H9 (cell line): Measurements from ENCODE around the gene SLAMF1. TPM values are rescaled to one million over a fixed set of nuclear protein-coding genes. Genes with fewer than 3 reads are reported as not detected.

Source experiments
- DNase-seq: peaks from one replicate; pipeline ENCODE4 v3.0.0-alpha.2; 2017
- H2AFZ ChIP-seq: one replicate; pipeline ENCODE4 v1.6.1; 2013; ENCODE audit warnings: mild to moderate bottlenecking, low read length, control low read depth, moderate library complexity
- H2AK5ac ChIP-seq: 2 replicates; pipeline ENCODE4 v1.6.1; 2013; ENCODE audit warnings: low read length, control low read depth, mixed read lengths; ENCODE audit not compliant: insufficient read length
- H2BK120ac ChIP-seq: one replicate; pipeline ENCODE4 v1.6.1; 2013; ENCODE audit warnings: low read depth, mild to moderate bottlenecking, low read length, control low read depth, inconsistent platforms; ENCODE audit not compliant: poor library complexity, severe bottlenecking
- H2BK12ac ChIP-seq: 2 replicates; pipeline ENCODE4 v1.6.1; 2013; ENCODE audit warnings: low read length, control low read depth, mixed read lengths, low read depth; ENCODE audit not compliant: insufficient read length
- H2BK15ac ChIP-seq: 2 replicates; pipeline ENCODE4 v1.6.1; 2013; ENCODE audit warnings: low read depth, low read length, control low read depth
- H2BK20ac ChIP-seq: one replicate; pipeline ENCODE4 v1.6.1; 2013; ENCODE audit warnings: low read depth, mild to moderate bottlenecking, low read length, control low read depth, inconsistent platforms; ENCODE audit not compliant: poor library complexity, severe bottlenecking
- H2BK5ac ChIP-seq: 2 replicates; pipeline ENCODE4 v1.6.1; 2013; ENCODE audit warnings: low read length, control low read depth, mixed read lengths; ENCODE audit not compliant: insufficient read length
- H3K14ac ChIP-seq: 2 replicates; pipeline ENCODE4 v1.6.1; 2013; ENCODE audit warnings: low read length, control low read depth; ENCODE audit not compliant: insufficient read depth
- H3K18ac ChIP-seq: 2 replicates; pipeline ENCODE4 v1.6.1; 2013; ENCODE audit warnings: low read depth, mild to moderate bottlenecking, mixed read lengths, low read length, control low read depth; ENCODE audit not compliant: insufficient read length
- H3K23ac ChIP-seq: 2 replicates; pipeline ENCODE4 v1.6.1; 2013; ENCODE audit warnings: low read length, control low read depth, mixed read lengths, low read depth; ENCODE audit not compliant: insufficient read length
- H3K23me2 ChIP-seq: 2 replicates; pipeline ENCODE4 v1.6.1; 2013; ENCODE audit warnings: low read depth, mild to moderate bottlenecking, mixed read lengths, low read length, control low read depth; ENCODE audit not compliant: insufficient read length, poor library complexity, severe bottlenecking
- H3K27ac ChIP-seq: 2 replicates; pipeline ENCODE4 v1.5.1; 2013; ENCODE audit warnings: low read length, control low read depth, mixed read lengths, low read depth; ENCODE audit not compliant: insufficient read length
- H3K27me3 ChIP-seq: 2 replicates; pipeline ENCODE4 v1.6.1; 2013; ENCODE audit warnings: low read length, control low read depth, inconsistent platforms; ENCODE audit not compliant: insufficient read depth
- H3K4ac ChIP-seq: 2 replicates; pipeline ENCODE4 v1.6.1; 2013; ENCODE audit warnings: low read depth, mild to moderate bottlenecking, control low read depth, inconsistent platforms, low read length, moderate library complexity
- H3K4me1 ChIP-seq: 2 replicates; pipeline ENCODE4 v1.6.1; 2013; ENCODE audit warnings: low read length, control low read depth, inconsistent platforms; ENCODE audit not compliant: insufficient read depth
- H3K4me2 ChIP-seq: 2 replicates; pipeline ENCODE4 v1.6.1; 2013; ENCODE audit warnings: low read length, control low read depth, mixed read lengths; ENCODE audit not compliant: insufficient read length, insufficient read depth
- H3K56ac ChIP-seq: 2 replicates; pipeline ENCODE4 v1.6.1; 2013; ENCODE audit warnings: low read depth, mild to moderate bottlenecking, mixed read lengths, low read length, control low read depth; ENCODE audit not compliant: insufficient read length
- H3K79me1 ChIP-seq: 2 replicates; pipeline ENCODE4 v1.6.1; 2013; ENCODE audit warnings: low read depth, mild to moderate bottlenecking, moderate library complexity, low read length, control low read depth, inconsistent platforms; ENCODE audit not compliant: insufficient read depth, poor library complexity, severe bottlenecking
- H3K79me2 ChIP-seq: 2 replicates; pipeline ENCODE4 v1.6.1; 2013; ENCODE audit warnings: low read length, control low read depth, inconsistent platforms; ENCODE audit not compliant: insufficient read depth
- H3K9ac ChIP-seq: 2 replicates; pipeline ENCODE4 v1.6.1; 2013; ENCODE audit warnings: low read length, control low read depth, mixed read lengths; ENCODE audit not compliant: insufficient read length; ENCODE audit errors: extremely low read depth
- H3K9me3 ChIP-seq: one replicate; pipeline ENCODE4 v1.6.1; 2013; ENCODE audit warnings: low read depth, low read length, inconsistent platforms; ENCODE audit not compliant: control insufficient read depth
- H3T11ph ChIP-seq: one replicate; pipeline ENCODE4 v1.6.1; 2013; ENCODE audit warnings: mild to moderate bottlenecking, low read length, control low read depth, inconsistent platforms
- H4K20me1 ChIP-seq: one replicate; pipeline ENCODE4 v1.6.1; 2013; ENCODE audit not compliant: control insufficient read depth, insufficient read length, insufficient read depth
- H4K5ac ChIP-seq: 2 replicates; pipeline ENCODE4 v1.6.1; 2013; ENCODE audit warnings: low read depth, mild to moderate bottlenecking, mixed read lengths, low read length, control low read depth; ENCODE audit not compliant: insufficient read length
- H4K8ac ChIP-seq: replicated peaks from 2 replicates; pipeline ENCODE4 v1.6.1; 2013; ENCODE audit warnings: low read length, control low read depth, mixed read lengths, low read depth; ENCODE audit not compliant: insufficient read length
- H4K91ac ChIP-seq: 2 replicates; pipeline ENCODE4 v1.6.1; 2013; ENCODE audit warnings: low read depth, mild to moderate bottlenecking, moderate library complexity, mixed read lengths, low read length, control low read depth; ENCODE audit not compliant: insufficient read length
- H3K27ac Mint-ChIP-seq, 3 experiments: 2 replicates in 2 of 3; 3 replicates in 1 of 3; pipeline ENCODE4 v1.8.0; 2020 to 2021; ENCODE audit warnings: mixed read lengths in 3 of 3, mild to moderate bottlenecking in 1 of 3, moderate library complexity in 1 of 3
- H3K27me3 Mint-ChIP-seq: 2 replicates; pipeline ENCODE4 v1.8.0; 2021; ENCODE audit warnings: low read depth, mild to moderate bottlenecking, moderate library complexity, mixed read lengths
- H3K36me3 Mint-ChIP-seq, 3 experiments: 2 replicates in 2 of 3; 3 replicates in 1 of 3; pipeline ENCODE4 v1.8.0; 2020 to 2021; ENCODE audit warnings: low read depth in 3 of 3, mixed read lengths in 3 of 3; ENCODE audit not compliant: insufficient read depth in 1 of 3
- H3K4me1 Mint-ChIP-seq, 2 experiments: 2 replicates each; pipeline ENCODE4 v1.8.0; 2020; ENCODE audit warnings: mixed read lengths in 2 of 2
- H3K4me3 Mint-ChIP-seq, 2 experiments: 2 replicates in 1 of 2; 3 replicates in 1 of 2; pipeline ENCODE4 v1.8.0; 2020 to 2021; ENCODE audit warnings: mild to moderate bottlenecking in 2 of 2, mixed read lengths in 2 of 2, moderate library complexity in 1 of 2
- H3K9me3 Mint-ChIP-seq, 2 experiments: 2 replicates in 1 of 2; 3 replicates in 1 of 2; pipeline ENCODE4 v1.8.0; 2020; ENCODE audit warnings: mild to moderate bottlenecking in 2 of 2, mixed read lengths in 2 of 2, moderate library complexity in 1 of 2
- CTCF ChIP-seq: fragments of 200-600 bp; sonication (generic); conservative IDR thresholded peaks from 3 replicates; pipeline ENCODE4 v1.8.0; 2021; ENCODE audit warnings: antibody characterized with exemption, mild to moderate bottlenecking
- total RNA-seq: library from RNA; stranded (reverse); gene quantifications from 2 replicates; pipeline ENCODE4 v1.2.1, GENCODE V29; 2021

The SLAMF1 gene
- total RNA-seq, 1 experiment from 2014 or later = not detected

- Mint-ChIP-seq H3K27ac (0 out of 7 replicates have a peak overlapping the region, but pooled peaks of 1 of the 3 experiments have one; percentile 33), H3K27me3 (no peaks in the 10 kb centered on the region; the same call in none of the 2 replicates), H3K36me3 (peaks cover 10 to 22% (median 11%) of the 10 kb centered on the region in 3 experiments), H3K4me1 (peaks cover 15 to 18% of the 10 kb centered on the region in 2 experiments), H3K9me3 (peaks cover 8 to 13% of the 10 kb centered on the region in 2 experiments), H3K4me3 (no peak overlapping the region)
- H3K9me3 ChIP-seq = no peaks in the 10 kb centered on the region
- no peaks in the 10 kb centered on the region for H3K79me2 ChIP-seq
- no peak overlapping the region for H3T11ph ChIP-seq
- H3K4me2 ChIP-seq = no peak overlapping the region
- H3K27ac ChIP-seq = no peak overlapping the region
- H2BK5ac ChIP-seq = no peak overlapping the region
- DNase-seq = no peak
- no peak overlapping the region for H3K23ac ChIP-seq
- no peak overlapping the region for H3K14ac ChIP-seq
- TF ChIP-seq CTCF = no peak
- H3K27me3 ChIP-seq = no peaks in the 10 kb centered on the region
- H2BK120ac ChIP-seq = no peak overlapping the region
- no peaks in the 10 kb centered on the region for H3K23me2 ChIP-seq
- no peaks in the 10 kb centered on the region for H3K79me1 ChIP-seq
- H3K9ac ChIP-seq = no peak overlapping the region
- no peak overlapping the region for H3K4ac ChIP-seq
- H2AK5ac ChIP-seq = no peak overlapping the region
- no peaks in the 10 kb centered on the region for H4K20me1 ChIP-seq
- H4K91ac ChIP-seq = no peak overlapping the region
- H3K4me1 ChIP-seq = peaks cover 3% of the 10 kb centered on the region; the same call in 1 of the 2 replicates
- H4K8ac ChIP-seq = no peak overlapping the region
- no peak overlapping the region for H2BK15ac ChIP-seq
- H2BK12ac ChIP-seq = no peak overlapping the region
- H4K5ac ChIP-seq = no peak overlapping the region
- H3K56ac ChIP-seq = no peak overlapping the region
- H3K18ac ChIP-seq = no peak overlapping the region
- no peak overlapping the region for H2AFZ ChIP-seq
- no peak overlapping the region for H2BK20ac ChIP-seq
These were observed 38.4 kb upstream of the SLAMF1 start for GRCh38 chr1:160685266-160685665.
